Measurements from ENCODE around the gene MSANTD1. TPM values are rescaled to one million over a fixed set of nuclear protein-coding genes. Genes with fewer than 3 reads are reported as not detected.

Gene MSANTD1
- total RNA-seq, 2 donors from 2014 or later, result 0.40 to 1.3 TPM

GRCh38 chr4:3250956-3251690 lies 2.2 kb downstream of the MSANTD1 start:
- no peak for TF ChIP-seq CTCF (IDR thresholded peaks at IDR 0.05)

GRCh38 chr4:3251691-3252479 lies 2.9 kb downstream of the MSANTD1 start:
- DNase-seq, result no peak

More at GRCh38 chr4:3250956-3251690, 2.2 kb downstream of the MSANTD1 start:
- no peak for DNase-seq
- H3K27ac ChIP-seq, result no peak overlapping the region
- H3K36me3 ChIP-seq, result no peaks in the 10 kb centered on the region
- H3K4me3 ChIP-seq, result no peak overlapping the region
- H3K9ac ChIP-seq (ENCODE audit: low read depth in 2 of 2, low read length in 2 of 2), result no peak overlapping the region
- no peaks in the 10 kb centered on the region for H3K27me3 ChIP-seq
- no peaks in the 10 kb centered on the region for H3K9me3 ChIP-seq
- intact Hi-C loops (cut with DNase I), result no loop called here
- H3K4me1 ChIP-seq, result no peaks in the 10 kb centered on the region

GRCh38 chr4:3252480-3252828 lies 3.5 kb downstream of the MSANTD1 start:
- Histone ChIP-seq H3K4me3 (no peak overlapping the region), H3K4me1 (no peaks in the 10 kb centered on the region), H3K36me3 (no peaks in the 10 kb centered on the region), H3K9me3 (no peaks in the 10 kb centered on the region), H3K9ac (ENCODE audit: low read depth in 2 of 2, low read length in 2 of 2) (no peak overlapping the region), H3K27me3 (no peaks in the 10 kb centered on the region), H3K27ac (no peak overlapping the region)
- intact Hi-C loops (cut with DNase I), result no loop called here
- DNase-seq, result no peak
- TF ChIP-seq CTCF (IDR thresholded peaks at IDR 0.05), result no peak

More at GRCh38 chr4:3251691-3252479, 2.9 kb downstream of the MSANTD1 start:
- H3K4me3 ChIP-seq, result no peak overlapping the region
- no peaks in the 10 kb centered on the region for H3K36me3 ChIP-seq
- no peak for TF ChIP-seq CTCF (IDR thresholded peaks at IDR 0.05)
- no peaks in the 10 kb centered on the region for H3K9me3 ChIP-seq
- no peak overlapping the region for H3K9ac ChIP-seq (ENCODE audit: low read depth in 2 of 2, low read length in 2 of 2)
- no peaks in the 10 kb centered on the region for H3K4me1 ChIP-seq
- H3K27ac ChIP-seq, result no peak overlapping the region
- intact Hi-C loops (cut with DNase I), result no loop called here
- H3K27me3 ChIP-seq, result no peaks in the 10 kb centered on the region

- Histone ChIP-seq H3K27me3 (no peaks in the 10 kb centered on the region), H3K36me3 (no peaks in the 10 kb centered on the region), H3K27ac (no peak overlapping the region), H3K9me3 (no peaks in the 10 kb centered on the region), H3K9ac (ENCODE audit: low read depth in 2 of 2, low read length in 2 of 2) (no peak overlapping the region), H3K4me1 (no peaks in the 10 kb centered on the region), H3K4me3 (no peak overlapping the region)
- intact Hi-C loops (cut with DNase I), result no loop called here
- DNase-seq, result no peak
- no peak for TF ChIP-seq CTCF (IDR thresholded peaks at IDR 0.05)
Observed at GRCh38 chr4:3252831-3253641, 4.1 kb downstream of the MSANTD1 start.

GRCh38 chr4:3253808-3254207 lies 4.8 kb downstream of the MSANTD1 start:
- H3K27me3 ChIP-seq, result no peaks in the 10 kb centered on the region
- no peaks in the 10 kb centered on the region for H3K9me3 ChIP-seq
- intact Hi-C loops (cut with DNase I), result no loop called here
- no peak overlapping the region for H3K27ac ChIP-seq
- no peaks in the 10 kb centered on the region for H3K4me1 ChIP-seq
- DNase-seq, result no peak
- no peak overlapping the region for H3K9ac ChIP-seq (ENCODE audit: low read depth in 2 of 2, low read length in 2 of 2)
- H3K36me3 ChIP-seq, result no peaks in the 10 kb centered on the region
- TF ChIP-seq CTCF (IDR thresholded peaks at IDR 0.05), result no peak
- no peak overlapping the region for H3K4me3 ChIP-seq

All from colonic mucosa (tissue), 4 donors.